GM12892 (cell line): Measurements from ENCODE around the gene S100PBP.

Source experiments
- POLR2A ChIP-seq: IDR thresholded peaks from 2 replicates; pipeline ENCODE4 v1.6.1; 2011; ENCODE audit warnings: low read depth, low read length, control low read depth
- POLR2AphosphoS5 ChIP-seq: IDR thresholded peaks from 2 replicates; pipeline ENCODE4 v1.6.1; 2011; ENCODE audit warnings: low read depth, low read length, control low read depth
- TAF1 ChIP-seq: IDR thresholded peaks from 2 replicates; pipeline ENCODE4 v1.6.1; 2011; ENCODE audit warnings: low read depth, mild to moderate bottlenecking, control low read depth, low read length, borderline replicate concordance

DNA sequence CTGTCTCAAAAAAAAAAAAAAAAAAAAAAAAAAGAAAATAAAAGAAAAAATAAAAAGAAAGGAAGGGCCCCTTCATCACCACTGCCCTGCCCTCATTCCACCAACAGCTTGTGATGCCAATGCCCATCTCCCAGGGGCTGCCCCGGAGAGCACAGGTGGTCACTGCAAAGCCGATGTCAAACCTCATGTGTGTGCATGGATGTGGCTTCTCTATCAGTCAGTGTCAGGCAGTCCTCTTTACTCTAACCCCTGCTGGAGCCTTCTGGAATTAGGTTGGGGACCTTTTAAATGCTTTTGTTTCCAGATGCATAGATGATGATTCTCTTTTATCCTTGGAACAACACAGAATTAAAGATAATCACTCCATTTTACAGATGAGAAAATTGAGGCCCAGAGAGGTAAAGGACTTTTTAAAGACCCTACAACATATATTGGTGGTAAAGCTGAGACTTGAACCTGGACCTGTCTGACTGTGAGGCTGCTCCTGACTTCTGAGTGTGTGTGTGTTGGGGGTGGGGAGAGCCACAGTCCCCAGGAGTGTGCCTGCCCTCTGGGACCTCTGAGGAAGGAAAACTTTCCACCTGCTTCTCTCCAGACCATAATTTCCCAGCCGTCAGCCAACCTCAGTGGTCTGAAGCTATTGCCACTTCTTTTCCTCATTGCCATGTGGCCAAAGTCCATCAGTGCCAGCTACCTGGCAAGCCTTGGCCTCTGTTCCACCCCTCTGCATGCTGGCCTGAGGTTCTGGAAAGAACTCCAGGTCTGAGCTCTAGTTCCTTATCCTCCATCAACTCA, 86.7 kb downstream of the S100PBP start:
- no peak for TF ChIP-seq POLR2A
- TF ChIP-seq TAF1: no peak
- no peak for TF ChIP-seq POLR2AphosphoS5
